Fibroblast of skin of abdomen (primary cell): ENCODE results near the gene GNB3.
"Not testable (repeated sequence)": the region's sequence is repeated elsewhere in the genome, so short reads cannot be mapped to it uniquely, and the experiment has no call there.

Experiments used
- DNase-seq: peaks from one replicate; pipeline ENCODE4 v3.0.0-alpha.2; 2013

The GNB3 gene

GRCh38 chr12:6863586-6864321, 23.0 kb downstream of the GNB3 start:
- no peak for DNase-seq

DNA sequence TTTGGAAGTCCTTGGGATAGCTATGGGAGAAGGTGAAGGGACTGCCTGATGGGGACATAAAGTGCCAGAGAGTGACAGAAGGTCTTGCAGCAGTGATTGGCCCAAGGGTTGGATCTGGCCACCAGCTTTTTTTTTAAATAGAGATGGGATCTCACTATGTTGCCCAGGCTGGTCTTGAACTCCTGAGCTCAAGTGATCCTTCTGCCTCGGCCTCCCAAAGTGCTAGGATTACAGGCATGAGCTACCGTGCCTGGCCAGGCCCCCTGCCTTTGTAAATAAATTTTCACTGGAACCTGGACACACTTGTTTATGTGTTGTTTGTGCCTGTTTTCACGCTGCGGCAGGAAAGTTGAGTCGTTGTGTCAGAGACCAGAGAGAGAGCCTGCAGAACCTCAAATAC, 24.6 kb downstream of the GNB3 start:
- not testable (repeated sequence) for DNase-seq

GRCh38 chr12:6866163-6866919, 25.6 kb downstream of the GNB3 start:
- no peak for DNase-seq

- DNase-seq: no peak
Measured at GRCh38 chr12:6866920-6867412, 26.2 kb downstream of the GNB3 start.

DNA sequence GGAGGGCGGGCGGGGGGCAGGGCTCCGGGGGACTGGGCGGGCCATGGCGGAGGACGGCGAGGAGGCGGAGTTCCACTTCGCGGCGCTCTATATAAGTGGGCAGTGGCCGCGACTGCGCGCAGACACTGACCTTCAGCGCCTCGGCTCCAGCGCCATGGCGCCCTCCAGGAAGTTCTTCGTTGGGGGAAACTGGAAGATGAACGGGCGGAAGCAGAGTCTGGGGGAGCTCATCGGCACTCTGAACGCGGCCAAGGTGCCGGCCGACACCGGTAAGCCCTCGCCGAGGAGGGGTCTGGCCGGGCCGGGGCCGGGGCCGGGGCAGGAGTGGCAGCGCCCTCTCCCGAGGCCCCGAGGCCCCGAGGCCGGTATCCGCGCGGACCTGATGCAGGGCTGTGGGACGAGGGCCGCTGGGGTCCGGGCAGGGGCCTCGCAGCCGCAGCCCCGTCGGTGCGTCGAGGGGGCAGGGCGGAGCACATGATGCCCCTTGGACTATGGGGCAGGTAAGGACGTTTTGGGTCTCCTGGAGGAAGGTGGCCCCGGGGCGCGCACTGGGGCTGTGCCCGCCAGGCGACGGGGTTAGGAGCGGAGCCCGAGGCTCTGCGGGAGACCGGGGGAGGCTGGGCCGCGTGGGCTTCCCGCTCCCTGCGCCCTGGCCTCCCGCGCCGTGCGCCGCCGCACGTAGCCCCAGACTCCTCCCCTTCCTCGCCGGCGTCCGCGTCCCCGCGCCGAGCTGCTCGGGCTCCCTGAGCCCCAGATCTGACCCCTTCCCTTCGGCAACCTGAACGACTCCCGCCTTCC, 26.9 kb downstream of the GNB3 start, which contains the start of gene TPI1:
Gene TPI1, plus strand, starts transcription at position 119 of the 798 bp plus-strand sequence. Its CDS starts 36 bp downstream, at position 155.
- DNase-seq: peak; percentile 80

- DNase-seq: no peak
Measured at GRCh38 chr12:6868211-6869048, 27.7 kb downstream of the GNB3 start.

DNA sequence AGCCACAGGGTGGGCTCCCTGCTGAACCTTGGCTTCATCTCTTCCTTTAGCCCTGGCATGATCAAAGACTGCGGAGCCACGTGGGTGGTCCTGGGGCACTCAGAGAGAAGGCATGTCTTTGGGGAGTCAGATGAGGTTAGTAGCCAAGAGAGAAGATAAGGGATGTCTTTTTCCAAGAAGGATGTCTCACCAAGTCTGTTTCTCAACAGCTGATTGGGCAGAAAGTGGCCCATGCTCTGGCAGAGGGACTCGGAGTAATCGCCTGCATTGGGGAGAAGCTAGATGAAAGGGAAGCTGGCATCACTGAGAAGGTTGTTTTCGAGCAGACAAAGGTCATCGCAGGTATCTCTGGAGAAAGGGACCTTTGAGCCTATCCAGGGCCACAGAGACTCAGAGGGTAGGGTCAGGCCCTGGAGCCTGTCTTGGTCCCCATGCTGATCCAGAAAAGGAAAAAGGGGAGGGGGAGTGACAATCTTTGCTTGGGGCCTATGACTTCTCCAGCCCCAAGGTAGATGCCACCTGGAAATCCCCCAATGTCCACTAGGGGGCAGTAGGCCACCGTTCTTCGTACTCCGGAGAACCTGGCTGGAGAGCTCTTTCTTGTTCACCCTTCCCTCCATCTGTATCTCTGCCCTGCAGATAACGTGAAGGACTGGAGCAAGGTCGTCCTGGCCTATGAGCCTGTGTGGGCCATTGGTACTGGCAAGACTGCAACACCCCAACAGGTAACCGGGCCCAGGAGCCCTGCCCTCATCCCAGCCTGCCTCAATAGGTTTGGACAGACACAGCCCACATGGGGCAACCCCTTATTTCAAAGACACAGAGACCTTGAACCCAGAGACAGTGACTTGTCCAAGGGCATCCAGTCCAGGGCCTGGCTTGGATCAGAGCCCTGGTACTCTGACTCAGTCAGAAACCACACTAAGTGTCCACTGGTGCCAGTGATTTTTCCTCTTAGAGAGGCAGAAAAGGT, 28.6 kb downstream of the GNB3 start:
- DNase-seq: peak; percentile 61

DNA sequence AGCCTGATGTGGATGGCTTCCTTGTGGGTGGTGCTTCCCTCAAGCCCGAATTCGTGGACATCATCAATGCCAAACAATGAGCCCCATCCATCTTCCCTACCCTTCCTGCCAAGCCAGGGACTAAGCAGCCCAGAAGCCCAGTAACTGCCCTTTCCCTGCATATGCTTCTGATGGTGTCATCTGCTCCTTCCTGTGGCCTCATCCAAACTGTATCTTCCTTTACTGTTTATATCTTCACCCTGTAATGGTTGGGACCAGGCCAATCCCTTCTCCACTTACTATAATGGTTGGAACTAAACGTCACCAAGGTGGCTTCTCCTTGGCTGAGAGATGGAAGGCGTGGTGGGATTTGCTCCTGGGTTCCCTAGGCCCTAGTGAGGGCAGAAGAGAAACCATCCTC, 29.6 kb downstream of the GNB3 start:
- not testable (repeated sequence) for DNase-seq

DNA sequence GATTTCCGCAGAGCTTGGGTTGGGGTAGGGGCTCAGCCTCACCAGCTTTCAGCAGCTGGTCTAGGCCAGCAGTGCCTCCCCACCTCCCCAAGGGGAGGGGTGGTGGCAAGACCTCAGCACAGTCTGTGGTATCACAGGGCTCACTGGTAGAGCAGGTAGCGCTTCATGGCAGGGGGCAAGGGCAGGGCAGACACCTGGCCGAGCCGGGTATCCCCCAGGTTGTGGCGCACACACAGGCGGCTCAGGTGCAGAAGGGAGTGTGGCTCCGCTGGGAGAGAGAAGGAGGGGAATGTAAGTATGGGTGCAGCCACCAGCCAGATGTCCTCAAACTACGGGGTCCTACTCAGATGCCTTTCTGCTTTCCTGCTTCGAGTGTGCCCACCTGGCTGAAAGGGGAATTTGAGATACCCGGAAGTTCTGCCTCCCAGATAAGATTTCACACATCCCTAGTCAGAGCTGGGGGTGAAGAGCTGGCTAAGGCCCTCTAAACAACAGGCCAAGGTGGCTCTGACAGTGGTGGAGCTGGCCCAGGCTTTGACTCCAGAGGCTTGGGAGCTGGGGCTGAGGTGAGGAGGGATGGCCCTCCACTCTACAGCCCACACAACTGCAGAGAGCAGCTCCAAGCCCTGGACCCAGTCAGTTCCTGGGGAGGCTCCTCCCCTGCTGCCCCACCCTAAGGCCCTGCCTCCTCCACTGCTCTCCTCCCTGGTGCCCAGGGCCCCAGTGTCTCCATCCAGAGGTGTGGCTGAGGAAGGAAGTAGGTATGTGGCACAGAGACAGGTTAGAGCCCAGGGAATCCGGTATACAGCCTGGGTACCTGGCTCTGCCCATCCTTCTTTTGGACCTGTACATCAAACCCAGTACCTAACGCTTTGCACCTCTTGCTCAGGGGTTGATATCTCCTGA, 30.6 kb downstream of the GNB3 start:
- DNase-seq: no peak

GRCh38 chr12:6872073-6873048, 31.6 kb downstream of the GNB3 start:
- peak; percentile 71 for DNase-seq

- peak; percentile 93 for DNase-seq
Measured at GRCh38 chr12:6873094-6874014, 32.6 kb downstream of the GNB3 start, which contains the start of gene SPSB2. SPSB2 (minus strand) TSS chr12:6873303; CDS start chr12:6872901, 402 bp downstream.

GRCh38 chr12:6874015-6874368, 33.3 kb downstream of the GNB3 start:
- not testable (repeated sequence) for DNase-seq

- not testable (repeated sequence) for DNase-seq
Measured at GRCh38 chr12:6879824-6880223, 39.1 kb downstream of the GNB3 start.

DNA sequence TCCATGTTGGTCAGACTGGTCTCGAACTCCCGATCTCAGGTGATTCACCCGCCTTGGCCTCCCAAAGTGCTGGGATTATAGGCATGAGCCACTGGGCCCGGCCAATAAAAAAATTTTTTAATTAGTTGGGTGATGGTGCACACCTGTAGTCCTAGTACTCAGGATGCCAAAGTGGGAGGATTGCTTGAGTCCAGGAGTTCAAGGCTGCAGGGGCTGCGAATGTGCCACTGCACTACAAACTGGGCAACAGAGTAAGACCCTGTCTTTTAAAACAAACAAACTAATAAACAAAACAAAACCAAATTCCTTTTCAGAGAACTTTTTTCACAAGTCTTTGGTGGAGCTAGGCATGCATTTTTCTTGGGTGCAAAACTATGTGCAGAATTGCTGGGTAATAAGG, 42.5 kb downstream of the GNB3 start:
- DNase-seq: no peak

DNA sequence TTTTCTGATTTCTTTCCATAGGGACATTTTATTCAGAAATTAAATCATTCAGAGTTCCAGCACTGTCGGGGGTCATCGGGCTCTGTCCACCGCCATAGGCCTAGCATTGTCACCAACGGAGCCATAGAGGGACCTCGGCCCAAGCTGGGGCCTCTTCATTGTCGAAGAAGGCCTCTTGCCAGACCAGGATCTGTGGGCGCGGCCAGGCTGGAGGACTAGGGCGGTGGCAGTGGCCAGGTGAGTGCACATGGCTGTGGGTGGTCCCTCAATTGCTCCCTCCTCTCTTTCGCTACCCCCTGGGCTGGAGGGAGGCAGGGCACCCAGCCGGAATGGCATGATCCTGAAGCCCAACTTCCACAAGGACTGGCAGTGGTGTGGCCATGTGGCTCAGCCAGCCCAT, 43.0 kb downstream of the GNB3 start:
- no peak for DNase-seq

DNA sequence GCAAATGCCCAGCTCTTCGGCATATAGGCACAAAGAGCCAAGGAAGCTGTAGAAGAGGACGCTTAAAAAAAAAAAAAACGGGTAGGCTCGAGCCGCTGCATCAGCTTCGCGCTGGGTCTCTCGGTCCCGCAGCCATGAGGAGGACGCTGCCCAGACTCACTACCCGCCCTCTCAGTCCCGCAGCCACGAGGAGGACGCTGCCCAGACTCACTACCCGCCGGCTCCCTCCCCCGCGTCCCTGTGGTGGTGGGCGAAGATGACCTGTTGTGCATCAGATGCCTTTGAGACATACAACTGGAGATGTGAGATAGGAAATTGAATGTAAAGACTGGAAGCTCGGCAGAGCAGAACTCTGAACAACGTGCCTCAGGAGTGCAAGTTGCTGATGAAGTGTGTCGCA, 43.8 kb downstream of the GNB3 start:
- no peak for DNase-seq
